ENCODE data around the gene COMT. TPM values are rescaled to one million over a fixed set of nuclear protein-coding genes. Genes with fewer than 3 reads are reported as not detected.

COMT gene
- total and polyA plus RNA-seq, 9 of the 15 experiments (the other 6 are each of a cell fraction or from before 2014, with no cell fraction given): 12.5 to 351 (median 155) TPM

GRCh38 chr22:19988965-19989724 is 47.6 kb downstream of the COMT start (continued):
- TF ChIP-seq ARID1B (IDR thresholded peaks at IDR 0.05): no peak; the same call in 1 of the 2 replicates
- peak in 1 of 3 experiments; percentile 5 for TF ChIP-seq YY1 (IDR thresholded peaks at IDR 0.05; ENCODE audit: borderline replicate concordance in 1 of 3, control insufficient read depth in 1 of 3, extremely low read depth in 1 of 3, insufficient read depth in 3 of 3, insufficient read length in 1 of 3, insufficient replicate concordance in 2 of 3, low read depth in 1 of 3, low read length in 2 of 3)
- no peak for TF ChIP-seq ZNF12 (CRISPR knock-in tag; IDR thresholded peaks at IDR 0.05)
- peak in 1 of 2 experiments; percentile 79; a peak in 1 of 4 replicates for TF ChIP-seq RCOR1 (IDR thresholded peaks at IDR 0.05; ENCODE audit: borderline replicate concordance in 1 of 2, low read depth in 2 of 2, low read length in 2 of 2)
- no peak for TF ChIP-seq HEY1 (CRISPR knock-in tag; IDR thresholded peaks at IDR 0.05; ENCODE audit: borderline replicate concordance)
- no peak for TF ChIP-seq SREBF2 (CRISPR knock-in tag; IDR thresholded peaks at IDR 0.05)
- TF ChIP-seq BRCA1 (IDR thresholded peaks at IDR 0.05): no peak
- no peak for TF ChIP-seq BRCA1 (CRISPR knock-in tag; IDR thresholded peaks at IDR 0.05)
- TF ChIP-seq MAFK (IDR thresholded peaks at IDR 0.05; ENCODE audit: low read length): no peak
- TF ChIP-seq ZNF740 (CRISPR knock-in tag; IDR thresholded peaks at IDR 0.05): no peak
- no peak for TF ChIP-seq ZNF740 (tag; IDR thresholded peaks at IDR 0.05)
- TF ChIP-seq NUFIP1 (IDR thresholded peaks at IDR 0.05; ENCODE audit: partially characterized antibody): no peak
- TF ChIP-seq FIP1L1 (IDR thresholded peaks at IDR 0.05; ENCODE audit: low read depth, low read length, poor library complexity, severe bottlenecking): no peak
- no peak for TF ChIP-seq TCF7L2 (IDR thresholded peaks at IDR 0.05; ENCODE audit: low read depth, low read length)
- TF ChIP-seq THAP12 (CRISPR knock-in tag; IDR thresholded peaks at IDR 0.05): 0 out of 2 replicates have a peak, but pooled peaks have one; percentile 64
- no peak for TF ChIP-seq ZBTB49 (CRISPR knock-in tag; IDR thresholded peaks at IDR 0.05; ENCODE audit: borderline replicate concordance)
- no peak; the same call in 1 of the 2 replicates for TF ChIP-seq MTA1 (IDR thresholded peaks at IDR 0.05; ENCODE audit: borderline replicate concordance)
- peak; percentile 82; the same call in 1 of the 2 replicates for TF ChIP-seq ZNF165 (CRISPR knock-in tag; IDR thresholded peaks at IDR 0.05; ENCODE audit: borderline replicate concordance)
- TF ChIP-seq FOS (IDR thresholded peaks at IDR 0.05; ENCODE audit: extremely low read depth, insufficient read length): no peak
- TF ChIP-seq ZNF143 (CRISPR knock-in tag; IDR thresholded peaks at IDR 0.05): no peak
- TF ChIP-seq MTF1 (CRISPR knock-in tag; IDR thresholded peaks at IDR 0.05; ENCODE audit: borderline replicate concordance): no peak
- no peak for TF ChIP-seq CHD4 (IDR thresholded peaks at IDR 0.05; ENCODE audit: insufficient read depth, insufficient replicate concordance, low read depth, low read length, poor library complexity, severe bottlenecking)
